Type B pancreatic cell (in vitro differentiated cells): ENCODE results near the gene SLC16A6. TPM values are rescaled to one million over a fixed set of nuclear protein-coding genes. Genes with fewer than 3 reads are reported as not detected.
"Not testable (repeated sequence)": the region's sequence is repeated elsewhere in the genome, so short reads cannot be mapped to it uniquely, and the experiment has no call there.

Experiments used
- DNase-seq: peaks from one replicate; pipeline ENCODE4 v3.0.0; 2021; ENCODE audit warnings: mixed read lengths; ENCODE audit not compliant: unreplicated experiment; ENCODE audit errors: extremely low spot score
- H3K27ac Mint-ChIP-seq: 2 replicates; pipeline ENCODE4 v1.8.0; 2021; ENCODE audit warnings: mild to moderate bottlenecking, mixed read lengths
- H3K27me3 Mint-ChIP-seq: 2 replicates; pipeline ENCODE4 v1.8.0; 2021; ENCODE audit warnings: mixed read lengths
- H3K36me3 Mint-ChIP-seq: 2 replicates; pipeline ENCODE4 v1.8.0; 2021; ENCODE audit warnings: mixed read lengths
- H3K4me1 Mint-ChIP-seq: one replicate; pipeline ENCODE4 v1.8.0; 2021; ENCODE audit warnings: mixed read lengths; ENCODE audit not compliant: unreplicated experiment
- H3K4me3 Mint-ChIP-seq: 2 replicates; pipeline ENCODE4 v1.8.0; 2021; ENCODE audit warnings: mild to moderate bottlenecking, mixed read lengths
- H3K9me3 Mint-ChIP-seq: 2 replicates; pipeline ENCODE4 v1.8.0; 2021; ENCODE audit warnings: mixed read lengths
- CTCF ChIP-seq: fragments of 200-600 bp; sonication (generic); conservative IDR thresholded peaks from 2 replicates; pipeline ENCODE4 v1.5.0; 2021; ENCODE audit warnings: antibody characterized with exemption, mild to moderate bottlenecking
- total RNA-seq: library from RNA; stranded (reverse); gene quantifications from 2 replicates; pipeline ENCODE4 v1.2.1, GENCODE V29; 2021; ENCODE audit warnings: low replicate concordance

The SLC16A6 gene
- total RNA-seq, 1 donor from 2014 or later, result 1.6 TPM

DNA sequence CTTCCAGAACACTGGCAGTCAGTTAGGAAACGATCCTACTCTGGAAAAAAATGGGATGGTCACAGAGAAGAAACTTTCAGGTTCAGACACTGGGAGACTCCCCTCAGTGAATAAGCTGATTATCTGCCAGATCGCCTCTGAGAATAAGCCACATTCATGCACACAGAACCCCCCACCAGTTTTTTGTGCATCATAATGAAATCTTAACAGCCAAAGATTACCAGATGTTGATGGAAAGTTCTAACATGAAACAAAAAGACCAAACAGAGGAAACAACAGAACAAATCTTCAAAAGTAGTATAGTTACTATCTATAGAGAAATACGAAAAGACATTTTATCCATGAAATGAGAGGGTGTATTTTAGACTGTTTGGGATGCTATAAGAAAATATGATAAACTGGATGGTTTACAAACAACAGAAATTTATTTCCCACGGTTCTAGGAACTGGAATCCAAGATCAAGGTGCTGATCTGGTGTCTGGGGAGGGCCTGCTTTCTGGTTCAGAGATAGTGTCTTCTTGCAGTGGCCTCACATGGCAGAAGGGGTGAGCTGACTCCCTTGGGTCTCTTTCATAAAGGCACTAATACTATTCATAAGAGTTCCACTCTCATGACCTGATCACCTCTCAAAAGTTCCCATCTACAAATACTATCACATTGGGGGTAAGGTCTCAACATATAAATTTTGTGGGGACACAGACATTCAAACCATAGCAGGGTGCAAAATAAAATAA lies 51.1 kb downstream of the SLC16A6 start:
- no peak for DNase-seq
- Mint-ChIP-seq H3K4me1 (peaks cover 7% of the 10 kb centered on the region), H3K27ac (no peak overlapping the region), H3K4me3 (no peak overlapping the region), H3K9me3 (no peaks in the 10 kb centered on the region), H3K27me3 (no peaks in the 10 kb centered on the region), H3K36me3 (no peaks in the 10 kb centered on the region)
- no peak for TF ChIP-seq CTCF

GRCh38 chr17:68238871-68239253 lies 52.1 kb downstream of the SLC16A6 start:
- Mint-ChIP-seq H3K27me3 (no peaks in the 10 kb centered on the region), H3K4me1 (peaks cover 7% of the 10 kb centered on the region), H3K36me3 (no peaks in the 10 kb centered on the region), H3K4me3 (no peak overlapping the region), H3K9me3 (no peaks in the 10 kb centered on the region), H3K27ac (no peak overlapping the region)
- no peak for TF ChIP-seq CTCF
- DNase-seq, result no peak

- DNase-seq, result no peak
- TF ChIP-seq CTCF, result no peak
- no peaks in the 10 kb centered on the region for H3K36me3 Mint-ChIP-seq
- peaks cover 7% of the 10 kb centered on the region for H3K4me1 Mint-ChIP-seq
- H3K9me3 Mint-ChIP-seq, result no peaks in the 10 kb centered on the region
- H3K27me3 Mint-ChIP-seq, result no peaks in the 10 kb centered on the region
- no peak overlapping the region for H3K27ac Mint-ChIP-seq
- H3K4me3 Mint-ChIP-seq, result no peak overlapping the region
Measured at GRCh38 chr17:68238164-68238870, 52.6 kb downstream of the SLC16A6 start.

DNA sequence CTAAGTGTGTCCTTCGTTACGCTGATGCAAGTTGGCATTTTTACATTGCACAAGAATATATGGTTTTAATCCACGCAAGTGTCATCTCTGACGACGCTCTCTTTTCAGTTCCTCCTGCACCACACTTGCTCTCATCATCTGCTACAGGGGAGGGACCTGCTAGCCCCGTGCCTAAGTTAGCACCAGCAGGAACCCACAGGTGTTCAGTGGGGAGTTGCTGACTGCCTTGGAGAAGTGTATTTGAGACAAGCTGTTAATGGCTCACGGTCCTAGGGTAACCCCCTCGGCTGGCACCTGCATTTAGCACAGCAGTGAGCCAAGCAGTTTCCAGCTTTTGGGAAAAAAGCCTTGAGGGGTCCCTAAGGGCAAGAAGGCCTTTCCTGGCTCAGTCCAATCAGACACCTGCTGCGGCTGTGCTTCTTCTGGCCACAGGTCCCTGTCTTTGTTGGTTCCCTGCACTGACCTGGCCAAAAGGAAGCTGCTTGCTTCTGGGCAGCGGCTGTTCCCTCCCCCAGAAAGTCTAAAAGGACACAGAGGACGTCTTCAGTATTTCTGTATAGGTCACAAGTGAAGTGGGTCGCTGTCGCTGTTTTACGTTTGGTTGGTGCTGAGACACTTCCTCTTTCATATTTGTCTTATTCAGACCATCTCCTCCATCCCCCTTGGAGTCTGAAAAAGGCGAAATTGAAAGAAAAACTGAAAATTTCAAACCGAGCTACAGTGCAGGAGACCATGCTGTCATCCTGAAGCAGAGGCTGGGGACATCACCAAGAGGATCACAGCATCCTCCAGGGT lies 53.4 kb downstream of the SLC16A6 start:
- H3K9me3 Mint-ChIP-seq, H3K36me3 Mint-ChIP-seq, H3K27me3 Mint-ChIP-seq, H3K27ac Mint-ChIP-seq, DNase-seq, H3K4me3 Mint-ChIP-seq, H3K4me1 Mint-ChIP-seq: not testable (repeated sequence)

DNA sequence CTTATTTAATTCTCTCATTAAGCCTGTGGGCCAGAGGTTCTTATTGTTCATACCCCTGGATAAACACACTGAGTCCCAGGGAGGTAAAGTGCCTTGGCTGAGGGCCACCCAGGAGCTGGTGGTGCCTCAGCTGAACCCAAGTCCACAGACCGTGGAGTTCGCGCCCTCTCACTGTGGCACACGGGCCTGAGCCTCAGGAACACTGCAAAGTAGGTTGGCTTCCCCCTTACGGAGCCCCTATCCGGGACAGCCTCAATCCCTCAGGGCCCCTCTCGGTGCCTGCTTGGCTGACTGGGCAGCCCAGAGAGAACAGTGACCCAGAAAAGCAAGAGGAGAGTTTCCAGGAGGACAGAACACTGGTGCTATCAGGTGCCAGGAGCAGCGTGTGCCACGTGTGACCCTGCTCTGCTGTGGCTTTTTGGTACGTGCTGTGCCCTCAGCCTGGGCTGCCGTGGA lies 55.6 kb downstream of the SLC16A6 start:
- H3K4me1 Mint-ChIP-seq, H3K27ac Mint-ChIP-seq, H3K27me3 Mint-ChIP-seq, DNase-seq, H3K36me3 Mint-ChIP-seq, H3K4me3 Mint-ChIP-seq, H3K9me3 Mint-ChIP-seq: not testable (repeated sequence)

DNA sequence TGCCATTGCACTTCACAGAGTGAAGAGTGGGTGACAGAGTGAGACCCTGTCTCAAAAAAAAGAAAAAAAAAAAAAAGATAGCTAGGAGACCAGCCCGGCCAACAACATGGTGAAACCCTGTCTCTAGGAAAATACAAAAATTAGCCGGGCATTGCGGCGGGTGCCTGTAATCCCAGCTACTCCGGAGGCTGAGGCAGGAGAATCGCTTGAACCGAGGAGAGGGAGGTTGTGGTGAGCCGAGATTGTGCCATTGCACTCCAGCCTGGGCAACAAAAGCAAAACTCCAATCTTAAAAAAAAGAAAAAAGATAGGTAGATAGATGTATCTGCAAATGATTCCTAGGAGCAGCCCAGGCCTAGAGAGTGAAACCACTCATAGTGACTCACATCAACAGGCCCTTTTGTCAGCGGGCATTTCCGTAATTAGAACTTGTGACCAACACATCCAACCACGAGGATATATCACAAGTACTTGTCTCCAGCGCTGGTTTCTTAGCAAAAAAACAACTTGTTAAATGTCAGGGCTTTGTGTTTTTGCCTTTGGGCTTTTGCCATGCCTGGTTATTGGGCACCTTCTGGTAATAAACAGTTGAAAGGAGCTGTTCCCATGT lies 56.1 kb downstream of the SLC16A6 start:
- H3K4me1 Mint-ChIP-seq, H3K4me3 Mint-ChIP-seq, H3K27me3 Mint-ChIP-seq, DNase-seq, H3K9me3 Mint-ChIP-seq, H3K27ac Mint-ChIP-seq, H3K36me3 Mint-ChIP-seq: not testable (repeated sequence)

DNA sequence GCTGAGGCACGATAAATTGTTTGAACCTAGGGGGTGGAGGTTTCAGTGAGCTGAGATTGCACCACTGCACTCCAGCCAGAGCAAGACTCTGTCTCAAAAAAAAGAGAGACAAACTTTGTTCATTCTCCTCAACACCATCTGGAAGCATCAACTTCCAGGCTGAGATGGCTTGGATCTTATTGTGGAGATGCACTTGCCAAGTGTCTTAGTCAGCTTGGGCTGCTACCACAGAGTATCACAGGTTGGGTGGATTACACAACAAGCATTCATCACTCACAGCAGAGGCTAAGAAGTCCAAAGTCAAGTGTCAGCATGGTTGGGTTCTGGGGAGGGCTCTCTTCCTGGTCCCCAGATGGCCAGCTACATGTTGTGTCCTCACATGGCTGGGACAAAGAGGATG lies 58.2 kb downstream of the SLC16A6 start:
- not testable (repeated sequence) for H3K36me3 Mint-ChIP-seq, H3K27me3 Mint-ChIP-seq, H3K4me3 Mint-ChIP-seq, H3K9me3 Mint-ChIP-seq, H3K27ac Mint-ChIP-seq, DNase-seq
- peaks cover 15% of the 10 kb centered on the region for H3K4me1 Mint-ChIP-seq
